Stimulated activated CD4-positive, alpha-beta T cell treated with anti-CD3 and anti-CD28 coated beads, Interleukin-4, amount 100 ng/mL, for 1 hour (primary cell): ENCODE measurements around the gene ARRB1.

Experiments
- DNase-seq: peaks from one replicate; pipeline ENCODE4 v3.0.0-alpha.2; 2020

ARRB1 gene

DNA sequence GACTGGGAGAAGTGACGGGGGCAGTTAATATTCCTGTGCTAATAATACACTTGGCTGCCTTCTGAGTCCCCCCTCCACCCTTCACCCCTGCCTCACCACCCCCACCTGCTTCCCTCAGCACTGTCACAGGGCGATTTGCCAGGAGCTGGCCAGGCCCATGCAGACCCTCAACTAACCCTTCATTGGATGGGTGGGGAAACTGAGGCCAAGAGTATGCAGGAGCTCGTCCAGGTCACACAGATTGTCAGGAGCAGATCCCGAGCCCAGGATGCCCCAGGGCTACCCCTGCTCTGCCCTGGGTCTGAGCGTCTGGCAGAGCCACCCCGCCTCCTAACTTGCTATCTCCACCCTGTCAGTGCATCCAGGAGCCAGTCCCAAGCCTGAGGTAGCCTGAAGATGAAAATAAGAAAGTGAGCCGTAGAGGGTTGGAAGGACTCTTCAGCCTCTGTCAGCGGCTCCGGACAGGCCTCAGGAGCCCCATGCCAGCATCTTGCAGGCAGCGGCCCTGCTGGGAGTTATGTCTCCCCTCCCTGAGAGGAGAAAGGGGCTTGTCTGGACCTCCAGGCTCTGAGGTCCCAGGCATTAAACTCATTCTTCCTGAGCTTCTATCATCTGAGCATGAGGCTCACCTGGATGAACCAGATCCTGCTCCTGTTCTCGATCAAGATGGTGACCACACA, 104.7 kb downstream of the ARRB1 start:
- DNase-seq: no peak

DNA sequence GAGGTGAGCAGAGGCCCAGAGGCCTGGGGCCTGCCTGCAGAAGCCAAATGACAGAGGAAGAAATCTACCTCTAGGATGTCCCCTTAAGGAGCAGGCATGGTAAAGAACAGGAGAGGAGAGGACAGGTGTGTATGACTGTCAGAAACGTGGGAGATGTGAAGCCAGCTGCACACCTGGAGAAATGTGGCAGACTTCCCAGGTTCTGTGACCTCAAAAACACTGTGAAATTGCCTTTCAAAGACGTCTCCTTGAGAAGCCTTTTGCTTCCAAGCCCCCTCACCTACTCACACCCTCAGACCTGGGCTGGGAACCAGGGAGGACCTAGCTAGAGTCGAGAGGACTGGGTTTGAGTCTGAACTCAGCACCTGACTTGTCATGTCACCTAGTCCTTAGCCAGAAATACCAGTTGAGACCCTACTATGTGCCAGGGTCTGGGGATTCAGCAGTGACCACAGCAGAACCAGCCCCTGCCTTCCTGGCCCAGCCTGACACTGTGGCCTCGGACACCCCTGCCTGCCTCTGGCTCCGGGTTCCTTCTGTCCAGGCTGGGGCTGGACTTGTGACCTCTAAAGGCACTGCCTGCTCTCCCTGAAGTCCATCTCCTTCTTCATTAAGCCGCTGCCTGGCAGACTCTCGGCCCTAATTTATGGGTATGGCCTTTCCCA, 105.3 kb downstream of the ARRB1 start:
- DNase-seq: no peak

DNA sequence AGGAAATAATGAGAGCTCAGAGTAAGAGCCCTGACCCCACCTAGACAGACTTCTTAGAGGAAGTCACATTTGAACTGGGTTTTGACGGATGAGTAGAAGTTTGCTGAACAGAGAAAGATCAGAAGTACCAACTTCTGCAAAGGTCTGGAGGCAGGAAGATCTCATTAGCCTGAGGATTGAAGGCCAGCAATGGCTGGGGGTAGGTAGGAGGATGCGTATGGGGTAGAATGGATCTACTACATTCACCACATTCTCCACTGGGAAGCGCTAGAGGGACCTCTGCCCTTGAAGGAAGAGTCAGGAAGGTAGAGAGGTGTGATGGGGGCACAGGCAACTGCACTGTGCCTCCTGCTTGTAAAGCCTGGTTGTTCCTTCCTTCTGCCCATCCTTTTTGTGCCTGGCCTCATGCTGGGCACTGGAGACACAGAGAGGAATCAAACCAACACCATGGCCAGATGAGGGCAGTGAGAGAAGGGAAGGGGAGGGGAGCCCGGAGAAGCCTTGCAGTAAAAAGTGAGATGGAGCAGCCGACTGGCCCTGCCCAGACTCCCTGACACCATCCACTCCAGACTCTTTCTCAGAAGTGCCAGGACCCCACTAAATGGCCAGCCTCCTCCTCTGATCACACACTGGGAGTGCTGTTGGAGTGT, 106.0 kb downstream of the ARRB1 start:
- DNase-seq: no peak

DNA sequence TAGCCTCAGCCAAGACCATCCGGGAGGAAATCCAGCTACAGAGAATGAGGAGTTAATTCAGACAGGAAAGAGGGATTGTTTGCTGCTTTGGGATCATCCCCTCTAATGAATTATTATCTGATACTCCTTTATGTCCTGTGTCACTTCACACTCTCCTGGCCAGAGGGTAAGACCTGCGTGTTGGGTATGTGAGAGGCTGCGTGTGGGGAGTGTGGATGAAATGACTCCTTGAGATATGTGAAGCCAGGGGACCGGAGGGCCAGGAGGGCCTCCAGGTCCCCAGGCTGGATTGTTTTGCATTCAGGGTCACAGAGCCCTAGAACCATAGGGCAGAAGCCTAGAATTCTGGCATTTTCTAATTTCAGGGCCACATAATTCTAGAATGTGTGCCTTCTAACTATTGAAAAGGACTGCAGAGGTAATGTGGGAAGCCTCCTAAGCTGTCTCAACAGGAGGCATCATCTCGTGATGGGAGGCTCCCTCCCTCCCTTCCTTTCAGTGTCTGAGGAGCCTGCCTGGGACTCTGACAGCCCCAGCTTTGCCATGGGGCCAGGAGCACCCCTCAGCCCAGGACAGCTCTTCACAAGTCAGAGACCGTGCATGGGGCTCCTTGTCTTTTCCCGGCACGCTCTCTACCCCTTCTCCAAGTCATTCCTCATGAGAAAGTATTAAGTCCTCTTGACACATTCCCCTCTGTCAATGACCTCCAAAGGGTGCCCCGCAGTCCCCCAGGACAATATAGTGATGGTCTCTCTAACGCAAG, 107.2 kb downstream of the ARRB1 start:
- no peak for DNase-seq

DNA sequence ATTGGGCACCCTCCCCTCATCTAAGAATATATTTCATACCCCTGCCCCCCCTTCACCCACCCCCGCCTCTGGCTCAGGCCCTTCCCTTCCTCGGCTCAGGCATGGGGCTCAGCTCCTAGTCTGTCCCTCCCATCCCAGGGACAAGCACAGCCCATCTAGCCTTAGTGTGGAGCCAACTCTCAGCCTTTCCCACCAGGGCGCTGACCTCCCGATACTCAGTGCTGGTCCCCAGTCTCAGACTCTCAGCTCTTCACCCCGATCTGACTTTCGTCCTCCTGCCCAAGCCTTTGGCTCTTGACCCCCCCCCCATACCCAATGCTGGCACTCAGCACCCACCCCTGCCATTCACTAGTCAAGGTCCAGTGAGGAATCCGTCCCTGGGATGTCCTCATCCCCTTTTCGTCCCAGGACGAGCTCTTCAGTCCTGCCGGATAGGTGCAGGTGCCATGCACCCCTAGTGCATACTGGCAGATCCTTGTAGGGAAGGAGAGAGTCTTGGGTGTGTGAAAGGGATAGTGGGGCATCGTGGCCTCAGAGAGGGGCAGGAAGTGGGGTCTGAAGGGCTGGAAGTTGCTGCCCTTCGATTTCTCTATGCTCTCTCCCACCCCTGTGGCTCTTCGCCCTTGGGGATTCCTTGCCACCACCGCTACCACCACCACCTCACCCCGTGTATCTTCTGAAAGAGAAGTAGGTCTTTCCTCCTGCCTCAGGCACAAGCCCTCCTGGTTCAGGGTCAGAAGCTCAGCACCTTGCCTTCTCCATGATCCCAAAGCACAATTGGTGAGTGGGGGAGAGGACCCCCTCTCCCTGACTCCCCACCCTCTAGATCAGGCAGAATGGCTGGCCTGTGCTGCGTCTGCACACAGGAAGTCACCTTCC, 108.5 kb downstream of the ARRB1 start:
- no peak for DNase-seq

DNA sequence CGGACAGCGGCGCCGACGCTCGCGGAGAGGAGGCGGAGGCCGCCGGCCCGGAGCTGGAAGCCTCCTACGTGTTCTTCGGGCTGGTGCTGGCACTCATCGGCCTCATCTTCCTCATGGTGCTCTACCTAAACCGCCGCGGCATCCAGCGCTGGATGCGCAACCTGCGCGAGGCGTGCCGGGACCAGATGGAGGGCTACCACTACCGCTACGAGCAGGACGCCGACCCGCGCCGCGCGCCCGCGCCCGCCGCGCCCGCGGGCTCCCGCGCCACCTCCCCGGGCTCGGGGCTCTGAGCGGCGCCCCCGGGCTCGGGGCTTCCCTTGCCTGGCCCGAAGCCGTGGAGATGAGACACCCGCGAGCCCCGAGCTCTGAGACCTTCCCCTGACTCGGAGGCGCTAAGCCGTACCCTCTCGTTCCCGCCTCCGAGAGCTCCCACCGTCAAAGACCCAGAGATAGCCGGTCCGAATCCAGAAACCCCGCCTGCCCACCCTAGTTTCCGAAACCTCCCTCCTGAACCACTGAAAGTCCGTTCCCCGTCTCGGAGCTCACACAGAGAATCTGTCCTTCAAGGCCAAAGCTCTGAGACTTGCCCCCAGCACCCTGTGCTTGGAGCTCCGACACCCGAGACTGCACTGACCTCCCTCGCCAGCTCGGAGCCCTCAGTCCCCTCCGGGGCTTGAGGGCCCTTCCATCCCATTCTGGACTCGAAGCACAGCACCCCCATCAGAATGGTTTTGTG, 109.4 kb downstream of the ARRB1 start:
- no peak for DNase-seq

DNA sequence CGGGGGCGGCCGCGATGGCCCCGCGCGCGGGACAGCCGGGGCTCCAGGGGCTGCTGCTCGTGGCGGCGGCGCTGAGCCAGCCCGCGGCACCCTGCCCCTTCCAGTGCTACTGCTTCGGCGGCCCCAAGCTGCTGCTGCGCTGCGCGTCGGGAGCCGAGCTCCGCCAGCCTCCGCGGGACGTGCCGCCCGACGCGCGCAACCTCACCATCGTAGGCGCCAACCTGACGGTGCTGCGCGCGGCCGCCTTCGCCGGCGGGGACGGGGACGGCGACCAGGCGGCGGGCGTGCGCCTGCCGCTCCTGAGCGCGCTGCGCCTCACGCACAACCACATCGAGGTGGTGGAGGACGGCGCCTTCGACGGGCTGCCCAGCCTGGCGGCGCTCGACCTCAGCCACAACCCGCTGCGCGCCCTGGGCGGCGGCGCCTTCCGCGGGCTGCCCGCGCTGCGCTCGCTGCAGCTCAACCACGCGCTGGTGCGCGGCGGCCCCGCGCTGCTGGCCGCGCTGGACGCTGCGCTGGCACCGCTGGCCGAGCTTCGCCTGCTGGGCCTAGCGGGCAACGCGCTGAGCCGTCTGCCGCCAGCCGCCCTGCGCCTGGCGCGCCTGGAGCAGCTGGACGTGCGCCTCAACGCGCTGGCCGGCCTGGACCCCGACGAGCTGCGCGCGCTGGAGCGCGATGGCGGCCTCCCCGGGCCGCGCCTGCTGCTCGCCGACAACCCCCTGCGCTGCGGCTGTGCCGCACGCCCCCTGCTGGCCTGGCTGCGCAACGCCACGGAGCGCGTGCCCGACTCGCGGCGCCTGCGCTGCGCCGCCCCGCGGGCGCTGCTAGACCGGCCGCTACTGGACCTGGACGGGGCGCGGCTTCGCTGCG, 110.2 kb downstream of the ARRB1 start:
- peak; percentile 88 for DNase-seq

DNA sequence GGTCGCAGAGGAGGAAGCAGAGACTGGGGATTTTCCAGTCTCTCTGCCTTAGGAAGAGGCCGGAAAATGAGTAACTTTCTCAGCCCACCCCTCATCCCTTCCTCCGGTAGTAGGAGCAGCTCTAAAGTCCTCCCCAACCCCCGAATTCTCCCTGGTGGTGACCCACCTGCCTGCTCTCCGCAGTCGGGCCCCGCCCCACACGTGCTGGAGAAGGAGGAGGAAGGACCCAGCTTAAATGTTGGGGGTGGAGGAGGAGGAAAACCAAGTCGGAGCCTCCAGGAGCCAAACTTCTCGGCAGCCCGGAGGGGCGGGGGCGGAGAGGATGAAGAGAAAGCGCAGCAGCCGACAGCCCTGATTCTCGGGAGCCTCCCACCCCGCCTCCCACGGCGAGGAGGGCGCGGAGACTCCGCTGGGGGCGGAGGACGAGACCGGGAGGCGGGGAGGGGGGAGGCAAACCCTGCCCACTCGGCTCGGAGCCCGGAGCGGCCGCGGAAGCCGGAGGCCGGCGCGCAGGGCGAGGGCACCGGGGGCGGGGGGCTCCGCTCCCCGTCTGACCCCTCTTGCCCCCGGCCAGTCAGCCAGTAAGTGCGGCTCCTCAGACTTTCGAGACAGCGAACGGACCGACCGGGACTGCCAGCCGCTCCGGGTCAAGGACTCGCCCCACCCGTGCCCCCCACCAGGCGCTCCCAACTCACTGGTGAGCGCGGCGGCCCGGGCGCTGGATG, 111.0 kb downstream of the ARRB1 start, which contains the start of gene TPBGL:
Gene TPBGL, plus strand, starts transcription at position 464 of the 725 bp plus-strand sequence. CDS start 276 bp downstream, outside the sequence.
- peak; percentile 40 for DNase-seq

DNA sequence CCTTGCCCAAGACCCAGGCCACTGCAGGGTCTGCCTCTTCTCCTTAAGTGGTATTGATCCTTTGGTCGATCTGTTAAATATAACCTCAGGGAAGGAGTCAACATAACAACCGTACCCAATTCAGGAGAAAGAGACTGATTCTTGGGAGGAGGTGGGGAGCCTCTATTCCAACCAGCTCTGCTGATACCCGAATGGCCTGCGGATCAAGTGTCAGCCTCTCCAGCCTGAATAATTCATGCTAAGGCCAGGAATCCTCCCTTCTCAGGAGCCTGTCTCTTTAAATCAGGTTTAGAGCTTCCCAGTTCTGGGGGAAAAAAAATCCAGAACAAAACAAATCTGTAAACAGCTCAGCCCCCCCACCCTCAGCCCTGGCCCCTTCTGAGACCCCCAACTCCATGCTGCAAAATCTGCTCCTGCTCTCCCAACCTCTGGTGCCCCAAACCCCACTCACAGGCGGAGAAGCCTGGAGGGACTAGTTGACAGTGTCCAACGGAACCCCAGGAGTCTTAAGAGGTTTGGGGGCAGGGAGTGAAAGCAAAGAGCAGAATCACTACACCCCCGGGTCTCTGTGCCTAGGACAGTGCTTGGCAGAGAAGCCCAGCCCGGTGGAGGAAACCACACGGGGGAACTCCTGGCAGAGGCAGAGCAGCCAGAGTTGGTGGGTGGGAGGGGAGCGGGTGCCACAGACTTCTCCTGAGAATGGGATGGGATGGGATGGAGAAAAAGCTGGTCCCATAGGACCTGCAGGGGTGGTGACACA, 111.8 kb downstream of the ARRB1 start:
- DNase-seq: no peak

DNA sequence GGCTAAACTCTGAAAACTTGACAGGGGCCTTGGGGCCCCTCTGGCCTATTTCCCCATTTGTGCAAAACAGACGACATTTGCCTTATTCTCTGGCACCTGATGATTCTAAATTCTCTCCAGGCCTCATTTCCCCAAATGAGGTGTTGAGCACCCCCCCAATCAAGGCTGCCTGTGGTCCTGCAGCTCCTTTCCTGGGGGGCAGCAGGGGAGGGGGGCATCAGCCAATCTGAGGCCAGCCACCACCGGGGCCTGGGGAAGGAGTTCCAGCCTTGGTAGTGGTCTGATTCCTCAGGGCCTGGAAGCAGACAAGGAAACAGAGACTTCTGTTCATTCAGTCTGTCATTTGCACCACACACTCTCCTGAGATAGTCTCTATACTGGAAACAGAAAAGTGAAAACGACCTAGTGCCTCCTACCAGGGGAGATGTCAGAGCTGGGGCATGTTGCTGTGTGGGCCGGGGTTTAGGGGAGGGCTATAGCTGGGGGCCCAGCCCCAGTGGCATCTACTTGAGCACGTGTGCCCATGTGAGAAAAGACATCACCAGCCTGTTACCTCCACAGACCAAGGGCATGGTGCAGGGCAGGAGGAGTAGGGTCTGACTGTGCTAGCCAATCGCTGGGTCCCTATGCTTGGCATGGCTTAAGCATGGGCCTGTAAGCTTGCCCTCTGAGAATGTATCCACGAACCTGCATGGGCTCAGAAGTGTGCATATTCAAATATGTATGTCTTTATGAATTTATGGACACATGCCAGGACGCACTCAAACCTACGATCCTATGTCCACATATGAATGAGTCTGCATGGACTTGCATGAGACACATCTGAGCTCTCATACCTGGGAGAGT, 112.6 kb downstream of the ARRB1 start:
- no peak for DNase-seq

DNA sequence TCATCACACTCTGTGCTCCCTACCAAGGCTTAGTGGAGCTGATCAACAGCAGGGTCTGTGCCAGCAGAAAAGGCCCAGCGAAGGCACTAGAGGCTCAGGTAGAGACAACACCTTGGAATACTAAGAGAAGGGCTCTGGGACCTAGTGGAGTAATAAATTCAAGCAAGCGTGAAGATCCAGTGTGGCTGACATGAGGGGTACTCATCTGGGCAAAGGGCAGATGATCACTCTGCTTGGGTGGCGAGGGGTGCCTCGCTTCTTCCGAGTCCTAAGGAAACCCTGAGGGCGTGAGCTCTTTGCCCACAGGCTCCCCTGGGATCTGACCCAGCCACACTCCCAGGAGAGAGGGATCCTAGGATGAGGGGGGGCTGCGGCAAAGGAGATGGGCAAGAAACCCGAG, 114.4 kb downstream of the ARRB1 start:
- no peak for DNase-seq

DNA sequence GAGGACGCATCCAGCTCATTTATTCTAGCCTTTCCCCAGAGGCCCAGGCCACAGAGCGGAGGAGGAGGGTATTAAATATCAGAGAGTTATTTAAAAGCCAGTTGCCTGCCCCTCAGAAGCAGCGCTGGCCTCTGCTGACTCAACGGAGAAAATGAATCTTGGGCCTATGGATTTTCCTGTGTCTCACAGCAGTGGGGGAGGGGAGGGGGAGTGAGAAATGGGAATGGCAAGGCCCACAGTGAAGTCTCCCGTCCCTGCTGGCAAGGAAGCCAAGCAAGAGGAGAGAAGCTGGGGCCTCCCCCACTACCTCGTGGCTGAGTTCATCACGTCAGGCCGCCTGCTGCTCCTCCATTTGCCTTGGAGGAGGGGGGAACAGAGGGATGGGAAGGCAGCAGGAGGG, 115.4 kb downstream of the ARRB1 start:
- no peak for DNase-seq

DNA sequence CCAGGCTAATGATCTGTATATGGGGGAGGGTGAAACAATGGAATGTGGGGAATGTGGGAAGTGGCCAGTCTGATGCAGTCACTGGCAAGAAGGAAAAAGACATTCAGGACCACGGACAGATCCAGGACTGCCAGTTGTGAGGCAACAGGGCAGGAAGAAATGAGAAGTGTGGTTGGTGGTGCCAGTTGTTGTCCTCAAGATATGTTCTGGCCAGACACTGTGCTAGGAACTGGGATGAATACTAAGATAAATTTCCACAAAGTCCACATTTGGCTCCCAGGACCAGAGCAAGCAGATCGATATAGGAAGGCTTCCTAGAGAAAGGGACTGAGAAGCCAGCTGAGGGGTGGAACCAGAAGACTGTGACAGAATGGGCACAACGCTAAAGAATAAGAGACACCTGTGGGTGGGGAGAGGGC, 117.7 kb downstream of the ARRB1 start:
- no peak for DNase-seq

DNA sequence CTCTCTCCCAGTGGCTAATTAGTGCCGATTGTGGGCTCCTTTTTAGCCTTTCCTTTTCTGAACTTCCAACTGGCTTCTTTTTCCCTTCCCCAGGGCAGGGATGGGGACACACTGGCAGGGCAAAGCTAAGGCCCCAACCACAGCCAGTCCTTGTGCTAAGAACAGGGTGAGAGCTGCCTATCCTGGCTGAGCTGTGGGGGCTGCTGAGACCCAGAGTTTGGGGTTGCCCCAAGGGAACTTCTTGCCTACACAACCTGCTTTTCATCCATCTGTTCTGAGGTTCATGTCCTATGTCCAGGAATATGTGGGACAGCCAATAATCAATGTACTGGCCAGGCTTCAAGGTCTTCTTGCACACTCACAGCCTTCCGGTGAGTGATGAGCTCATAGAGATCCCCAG, 120.8 kb downstream of the ARRB1 start:
- no peak for DNase-seq

DNA sequence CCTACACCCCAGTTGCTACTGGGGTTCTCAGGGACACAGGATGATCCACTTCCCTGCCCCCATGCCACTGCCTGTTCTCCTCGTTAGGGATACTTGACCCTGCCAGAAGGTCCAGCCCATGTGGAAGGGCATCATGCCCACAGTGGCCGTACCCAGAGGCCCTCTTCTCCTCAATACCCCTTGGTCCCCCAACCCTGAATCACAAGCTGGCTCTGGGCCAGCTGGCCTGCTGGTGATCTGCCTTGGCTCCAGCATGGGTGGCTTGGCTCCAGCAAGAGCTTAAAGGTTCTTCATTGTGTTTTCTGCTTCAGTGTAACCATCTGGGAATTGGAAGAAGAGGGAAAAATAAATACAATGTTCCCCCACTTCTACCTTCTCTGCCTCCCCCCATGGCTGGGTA, 122.0 kb downstream of the ARRB1 start:
- no peak for DNase-seq

DNA sequence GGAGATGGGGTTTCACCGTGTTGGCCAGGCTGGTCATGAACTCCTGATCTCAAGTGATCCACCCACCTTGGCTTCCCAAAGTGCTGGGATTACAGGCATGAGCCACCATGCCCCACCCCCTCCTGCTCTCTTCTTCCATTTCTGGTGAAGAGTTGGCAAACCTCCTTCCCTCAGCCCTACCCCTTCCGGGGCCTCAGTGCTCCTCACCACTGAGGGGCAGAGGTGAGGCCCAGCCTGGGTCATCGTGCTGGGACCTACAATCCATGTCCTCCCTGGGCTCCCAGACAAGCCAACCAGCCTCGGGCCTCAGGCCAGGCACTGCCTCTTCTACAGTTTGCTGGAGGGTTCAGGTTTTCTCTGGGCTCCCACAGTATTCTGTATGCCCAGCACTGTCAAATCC, 125.7 kb downstream of the ARRB1 start:
- no peak for DNase-seq

DNA sequence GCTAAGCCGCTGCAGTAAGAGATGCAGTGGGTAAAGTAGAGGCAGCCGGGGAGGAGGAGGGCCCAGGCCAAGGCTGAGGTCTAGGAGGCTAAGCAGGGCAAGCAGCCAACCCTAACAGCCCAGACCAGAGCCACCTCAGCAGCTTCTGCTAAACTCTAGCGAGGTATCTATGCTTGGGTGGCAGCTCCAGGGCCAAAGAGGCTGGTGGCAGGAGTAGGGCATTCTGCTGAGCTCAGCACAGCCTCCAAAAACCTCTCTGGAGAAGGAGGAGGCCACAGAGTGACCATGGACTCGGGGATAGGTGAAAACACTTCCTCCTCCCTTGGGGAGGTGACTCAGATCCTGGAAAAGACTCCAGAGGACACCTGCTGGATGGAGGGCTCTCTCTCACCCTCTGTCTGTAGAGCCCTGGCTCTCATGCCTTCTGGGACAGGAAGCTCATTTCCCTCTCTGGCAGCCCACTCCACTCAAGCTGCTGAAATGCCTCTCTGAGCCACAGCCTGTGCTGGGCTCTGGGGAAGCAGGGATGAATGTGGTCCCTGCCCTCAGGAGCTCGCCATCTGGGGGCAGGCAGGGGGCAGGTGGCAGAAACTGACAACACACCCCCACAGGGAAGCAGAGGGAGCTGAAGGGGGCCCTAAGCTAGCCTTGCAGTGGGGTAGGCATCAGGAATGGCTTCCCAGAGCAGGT, 127.4 kb downstream of the ARRB1 start:
- no peak for DNase-seq

DNA sequence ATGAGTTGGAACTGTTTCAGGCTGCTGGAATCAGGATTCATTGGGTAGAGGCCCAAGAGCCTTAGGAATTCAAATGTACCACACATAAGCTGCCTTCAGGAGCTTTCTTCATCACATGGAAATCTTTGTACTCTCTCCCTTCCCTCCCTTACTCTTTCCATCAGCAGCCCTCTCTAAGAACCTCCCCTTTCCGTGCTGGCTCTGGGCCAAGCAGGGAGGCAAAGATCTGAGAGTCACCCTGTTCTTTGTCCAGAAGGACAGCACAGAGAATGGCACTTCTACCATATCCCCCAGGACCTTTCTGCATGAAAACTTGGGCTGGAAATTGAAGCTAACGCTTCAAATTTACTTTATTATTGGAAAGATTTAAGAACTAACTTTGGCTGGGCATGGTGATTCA, 131.6 kb downstream of the ARRB1 start:
- no peak for DNase-seq
